Parietal lobe (tissue), 2 donors: ENCODE results near the gene ENOPH1. TPM values are rescaled to one million over a fixed set of nuclear protein-coding genes. Genes with fewer than 3 reads are reported as not detected.

Experiments used
- small RNA-seq: library from RNA; depleted of rRNA; stranded (forward); fragments of <200 nt; gene quantifications from one replicate; pipeline ENCODE3, GENCODE V24; 2014; ENCODE audit warnings: low replicate concordance
- total RNA-seq: library from RNA; depleted of rRNA; stranded (reverse); fragments of >200 nt; gene quantifications from one replicate; pipeline ENCODE4 v1.2.3, GENCODE V29; 2014

ENOPH1 gene
- total RNA-seq = 79.2 TPM

DNA sequence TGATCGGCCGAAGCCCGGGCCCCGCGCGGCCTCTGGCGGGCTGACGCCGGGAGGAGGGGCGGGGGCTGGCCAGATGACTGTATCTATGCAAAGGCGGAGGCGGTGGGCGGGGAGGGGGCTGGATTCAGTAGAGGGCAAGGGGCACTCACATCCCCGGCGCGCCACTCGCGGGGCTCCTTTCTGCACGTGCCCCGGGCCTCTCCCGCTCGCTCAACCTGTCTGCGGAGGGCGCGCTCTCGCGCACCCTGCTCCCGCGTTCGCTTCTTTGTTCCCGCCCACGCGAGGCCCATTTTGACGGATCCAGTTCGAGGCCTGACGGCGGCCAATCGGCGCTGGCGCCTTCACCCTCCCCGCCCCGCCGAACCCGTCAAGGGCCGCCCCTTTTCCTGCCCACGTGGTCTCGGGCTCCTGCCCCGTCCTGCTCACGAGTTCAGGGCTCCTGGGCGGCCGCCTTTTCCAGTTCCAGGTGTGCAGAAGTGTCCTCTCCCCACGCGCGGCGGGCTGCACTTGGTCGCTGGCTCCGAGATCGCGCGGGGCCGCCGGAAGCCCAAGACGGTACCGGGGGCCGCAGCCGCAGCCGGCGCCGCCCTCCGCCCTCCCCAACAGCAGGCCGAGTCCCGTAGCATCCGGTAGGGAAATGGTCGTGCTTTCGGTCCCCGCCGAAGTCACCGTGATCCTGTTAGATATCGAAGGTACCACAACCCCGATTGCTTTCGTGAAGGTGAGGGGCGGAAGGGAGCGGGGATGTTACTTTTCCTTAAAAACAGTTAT is at the start of gene ENOPH1, which contains the start of gene HNRNPDL:
Gene ENOPH1 (plus strand): TSS at position 398 of the 771 bp plus-strand sequence. CDS start 240 bp downstream, at position 638.
Gene HNRNPDL (minus strand): TSS at position 270 of the 771 bp plus-strand sequence. CDS start 772 bp downstream, outside the sequence.

Small RNA genes within 50 kb of the gene (small RNA-seq; reads per million reads assigned to genes)
- gene RF00150 = not detected

Other genes with a start within 250 kb of the ENOPH1 start
- 131 TPM for gene HNRNPD, start 56.6 kb upstream of the ENOPH1 start, total RNA-seq
- 354 TPM for gene HNRNPDL, start 128 bp upstream of the ENOPH1 start, total RNA-seq
- gene TMEM150C, start 131.4 kb downstream of the ENOPH1 start, total RNA-seq = 76.7 TPM